Bronchial epithelial cell (primary cell): Measurements from ENCODE around the gene SGTA. TPM values are rescaled to one million over a fixed set of nuclear protein-coding genes. Genes with fewer than 3 reads are reported as not detected.

Experiments used
- DNase-seq: peaks from one replicate; pipeline ENCODE4 v3.0.0-alpha.2; 2010; ENCODE audit warnings: low read depth
- FAIRE-seq: peaks from 2 replicates; lab custom pipeline; 2011; peaks lifted over from hg19 to GRCh38; lab: Jason Lieb, UNC
- H3K27me3 ChIP-seq: 2 replicates; pipeline ENCODE4 v1.5.1; 2011; ENCODE audit warnings: low read length; ENCODE audit not compliant: control insufficient read depth, insufficient read depth
- H3K36me3 ChIP-seq: 2 replicates; pipeline ENCODE4 v1.5.1; 2011; ENCODE audit warnings: low read length; ENCODE audit not compliant: control insufficient read depth, insufficient read depth
- H3K4me3 ChIP-seq: 2 replicates; pipeline ENCODE4 v1.5.1; 2011; ENCODE audit warnings: mild to moderate bottlenecking, low read depth, low read length, control low read depth
- total RNA-seq: library from RNA; depleted of rRNA; stranded (reverse); fragments of >200 nt; gene quantifications from 2 replicates; pipeline ENCODE4 v1.2.1, GENCODE V29; 2014
- TF ChIP-seq, protein P1 (sequence below): IDR thresholded peaks from 2 replicates; pipeline ENCODE4 v1.5.1; 2011; ENCODE audit warnings: mild to moderate bottlenecking, moderate library complexity, low read length, control low read depth, inconsistent platforms; ENCODE audit not compliant: insufficient read depth, severe bottlenecking

The SGTA gene
- total RNA-seq, 1 donor from 2014 or later = 19.7 TPM

DNA sequence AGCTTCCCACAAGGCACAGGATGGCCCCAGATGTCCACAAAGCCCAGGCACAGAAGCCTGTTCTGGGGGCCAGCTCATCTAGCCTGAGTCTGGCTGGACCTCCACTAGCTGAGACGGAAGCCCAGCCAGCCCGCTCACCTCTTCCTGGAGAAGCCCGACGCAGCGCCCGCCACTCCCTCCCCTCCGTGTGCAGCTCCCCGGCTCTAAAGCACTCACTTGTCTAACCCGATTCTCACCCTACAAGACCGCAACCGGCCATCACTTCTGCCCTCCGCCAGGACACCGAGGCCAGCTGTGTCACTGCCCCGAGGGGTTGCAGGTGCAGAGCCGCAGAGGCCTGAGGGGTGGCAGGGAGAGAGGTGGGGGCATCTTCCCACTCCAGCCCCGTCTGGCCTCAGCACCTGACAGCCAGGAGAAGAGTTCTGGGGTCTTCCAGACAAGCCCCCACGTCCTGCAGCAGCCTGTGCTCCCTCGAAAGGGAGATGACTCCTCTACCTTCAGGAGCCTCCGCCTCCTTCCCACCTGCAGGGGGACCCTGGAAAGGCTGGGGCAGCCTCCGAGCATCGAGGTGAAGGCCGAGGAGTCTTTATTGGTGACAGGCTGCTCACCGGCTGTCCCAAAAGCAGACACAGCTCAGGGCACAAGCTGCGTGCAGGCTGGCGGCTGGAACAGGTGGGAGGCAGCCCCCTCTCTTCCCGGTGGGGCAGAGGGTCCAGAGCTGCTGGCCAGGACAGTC lies 56.0 kb downstream of the SGTA start:
- FAIRE-seq = no peak
- Histone ChIP-seq H3K27me3 (peaks cover 10% of the 10 kb centered on the region), H3K36me3 (no peaks in the 10 kb centered on the region), H3K4me3 (no peak overlapping the region)
- DNase-seq = no peak
- TF ChIP-seq, protein P1, sequence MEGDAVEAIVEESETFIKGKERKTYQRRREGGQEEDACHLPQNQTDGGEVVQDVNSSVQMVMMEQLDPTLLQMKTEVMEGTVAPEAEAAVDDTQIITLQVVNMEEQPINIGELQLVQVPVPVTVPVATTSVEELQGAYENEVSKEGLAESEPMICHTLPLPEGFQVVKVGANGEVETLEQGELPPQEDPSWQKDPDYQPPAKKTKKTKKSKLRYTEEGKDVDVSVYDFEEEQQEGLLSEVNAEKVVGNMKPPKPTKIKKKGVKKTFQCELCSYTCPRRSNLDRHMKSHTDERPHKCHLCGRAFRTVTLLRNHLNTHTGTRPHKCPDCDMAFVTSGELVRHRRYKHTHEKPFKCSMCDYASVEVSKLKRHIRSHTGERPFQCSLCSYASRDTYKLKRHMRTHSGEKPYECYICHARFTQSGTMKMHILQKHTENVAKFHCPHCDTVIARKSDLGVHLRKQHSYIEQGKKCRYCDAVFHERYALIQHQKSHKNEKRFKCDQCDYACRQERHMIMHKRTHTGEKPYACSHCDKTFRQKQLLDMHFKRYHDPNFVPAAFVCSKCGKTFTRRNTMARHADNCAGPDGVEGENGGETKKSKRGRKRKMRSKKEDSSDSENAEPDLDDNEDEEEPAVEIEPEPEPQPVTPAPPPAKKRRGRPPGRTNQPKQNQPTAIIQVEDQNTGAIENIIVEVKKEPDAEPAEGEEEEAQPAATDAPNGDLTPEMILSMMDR = no peak

DNA sequence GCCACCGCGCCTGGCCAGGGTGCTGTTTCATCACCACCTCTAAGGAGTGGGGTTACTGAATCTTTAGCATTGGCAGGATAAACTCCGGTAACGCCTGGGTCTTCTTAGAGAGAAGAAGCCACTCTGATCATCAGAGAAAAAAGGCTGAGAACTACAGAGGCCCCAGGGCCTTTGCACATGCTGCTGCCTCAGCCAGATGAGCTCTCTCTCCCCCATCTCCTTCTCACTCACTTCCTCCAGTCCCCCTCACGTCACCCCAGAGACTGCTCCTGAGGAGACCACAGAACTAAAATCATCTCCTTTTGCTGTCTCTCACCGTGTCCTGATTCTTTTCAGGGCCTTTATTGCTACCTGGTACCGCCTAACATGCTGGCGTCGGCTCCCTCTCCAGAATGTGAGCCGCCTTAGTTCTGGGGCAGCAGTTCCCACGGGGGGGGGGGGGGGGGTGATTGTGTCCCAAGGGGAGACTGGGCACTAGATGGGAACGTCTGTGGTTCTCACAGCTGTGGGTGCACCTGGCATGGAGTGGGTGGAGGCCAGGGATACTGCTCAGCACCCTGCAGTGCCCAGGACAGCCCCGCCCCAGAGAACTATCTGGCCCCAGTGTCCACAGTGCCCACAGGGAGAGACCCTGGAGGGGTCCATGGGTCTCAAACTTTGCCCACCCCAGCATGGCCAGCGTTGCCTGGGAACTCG lies 56.8 kb downstream of the SGTA start:
- H3K36me3 ChIP-seq = no peaks in the 10 kb centered on the region
- DNase-seq = no peak
- no peak for FAIRE-seq
- H3K4me3 ChIP-seq = no peak overlapping the region
- H3K27me3 ChIP-seq = peaks cover 14% of the 10 kb centered on the region
- TF ChIP-seq, protein P1 = no peak

DNA sequence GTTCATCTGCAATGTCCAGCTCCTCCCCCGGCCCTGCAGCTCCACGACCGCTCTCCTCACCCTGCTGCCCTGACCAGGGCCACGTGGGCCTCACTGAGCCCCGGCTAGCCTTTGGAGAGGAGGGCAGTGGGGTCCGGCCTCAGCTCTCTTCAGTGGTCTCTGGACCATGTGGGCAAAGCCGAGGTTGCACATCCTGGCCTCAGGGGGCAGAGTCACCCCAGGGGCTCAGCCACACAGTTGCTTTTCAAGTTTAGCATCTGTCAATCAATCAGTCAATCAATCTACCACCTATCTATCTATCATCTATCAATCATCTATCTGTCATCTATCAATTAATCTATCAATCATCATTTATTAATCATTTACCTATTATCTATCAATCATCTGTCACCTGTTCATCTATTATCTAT lies 58.9 kb downstream of the SGTA start:
- no peak for FAIRE-seq
- peaks cover 21% of the 10 kb centered on the region for H3K27me3 ChIP-seq
- no peak for DNase-seq
- TF ChIP-seq, protein P1 = no peak
- H3K4me3 ChIP-seq = no peak overlapping the region
- no peaks in the 10 kb centered on the region for H3K36me3 ChIP-seq

DNA sequence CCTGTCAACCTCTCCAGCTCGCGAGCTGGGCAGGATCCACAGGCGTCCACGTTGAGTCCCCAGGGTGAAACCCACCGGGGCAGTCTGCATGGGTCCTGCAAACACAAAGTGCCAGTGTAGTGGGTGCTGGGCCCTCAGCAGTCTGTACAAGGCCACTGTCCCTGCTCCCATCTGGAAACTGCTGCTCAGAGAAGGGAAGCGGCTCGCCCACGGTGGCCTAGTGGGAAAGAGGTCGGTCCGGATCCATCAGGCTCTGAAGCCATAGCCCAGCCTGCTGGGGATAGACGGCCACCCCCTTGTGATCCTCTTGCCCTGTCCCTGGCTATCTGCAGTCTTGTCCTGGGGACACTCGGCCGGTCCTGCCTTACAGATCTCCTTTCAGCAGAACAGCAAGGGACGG lies 59.3 kb downstream of the SGTA start:
- H3K27me3 ChIP-seq = peaks cover 21% of the 10 kb centered on the region
- no peak for FAIRE-seq
- H3K36me3 ChIP-seq = no peaks in the 10 kb centered on the region
- no peak for DNase-seq
- no peak overlapping the region for H3K4me3 ChIP-seq
- TF ChIP-seq, protein P1 = no peak

DNA sequence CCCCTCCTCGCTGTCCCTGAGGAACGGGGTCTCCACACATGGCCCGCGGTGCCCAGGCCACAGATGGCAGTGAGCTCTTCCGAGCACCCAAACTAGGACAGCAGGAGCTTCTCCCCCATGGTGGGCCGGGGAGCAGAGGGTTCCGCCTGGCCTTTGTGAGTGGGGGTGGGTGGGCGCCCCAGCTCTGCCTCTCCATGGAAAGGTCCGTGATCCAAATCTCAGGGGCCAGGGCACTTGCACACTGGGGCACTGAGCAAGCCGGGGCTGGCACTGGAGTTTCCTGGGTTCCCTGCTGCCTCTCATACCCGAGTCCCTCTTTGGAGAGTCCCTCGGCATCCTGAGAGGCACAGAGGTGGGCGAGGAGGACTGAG lies 59.7 kb downstream of the SGTA start:
- no peak for DNase-seq
- no peak for FAIRE-seq
- H3K36me3 ChIP-seq = no peaks in the 10 kb centered on the region
- no peak overlapping the region for H3K4me3 ChIP-seq
- peaks cover 21% of the 10 kb centered on the region for H3K27me3 ChIP-seq
- TF ChIP-seq, protein P1 = no peak
